ENCODE results near the gene MOG.
"Not testable (repeated sequence)": the region's sequence is repeated elsewhere in the genome, so short reads cannot be mapped to it uniquely, and the experiment has no call there.

Gene MOG

GRCh38 chr6:29653452-29654038 is 3.3 kb upstream of the MOG start:
- TF ChIP-seq ZNF274 (IDR thresholded peaks at IDR 0.05; ENCODE audit: low read depth, low read length): no peak
- H3K4me3 ChIP-seq (ENCODE audit: low read length): no peak overlapping the region

DNA sequence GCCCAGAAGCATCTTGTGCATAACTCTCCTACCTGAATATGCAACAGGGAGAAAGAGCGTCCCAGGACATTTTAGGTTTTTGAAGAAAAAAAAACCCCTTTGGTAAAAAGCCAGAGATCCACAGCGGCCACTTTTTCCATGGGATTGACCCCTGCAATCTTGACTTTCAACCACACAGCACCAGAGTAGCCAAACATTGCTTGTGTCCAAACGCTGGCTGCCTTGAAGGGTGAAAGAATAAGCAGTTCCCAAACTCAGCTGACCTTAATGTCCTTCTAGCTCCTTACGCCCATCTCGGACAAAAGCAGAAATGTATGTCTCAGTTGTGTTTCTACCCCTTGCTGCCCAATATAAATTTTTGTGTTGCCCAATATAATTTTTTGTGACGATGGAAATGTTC is 1.2 kb upstream of the MOG start:
- no peak for TF ChIP-seq ZNF274 (IDR thresholded peaks at IDR 0.05; ENCODE audit: low read depth, low read length)
- H3K4me3 ChIP-seq (ENCODE audit: low read length): no peak overlapping the region

DNA sequence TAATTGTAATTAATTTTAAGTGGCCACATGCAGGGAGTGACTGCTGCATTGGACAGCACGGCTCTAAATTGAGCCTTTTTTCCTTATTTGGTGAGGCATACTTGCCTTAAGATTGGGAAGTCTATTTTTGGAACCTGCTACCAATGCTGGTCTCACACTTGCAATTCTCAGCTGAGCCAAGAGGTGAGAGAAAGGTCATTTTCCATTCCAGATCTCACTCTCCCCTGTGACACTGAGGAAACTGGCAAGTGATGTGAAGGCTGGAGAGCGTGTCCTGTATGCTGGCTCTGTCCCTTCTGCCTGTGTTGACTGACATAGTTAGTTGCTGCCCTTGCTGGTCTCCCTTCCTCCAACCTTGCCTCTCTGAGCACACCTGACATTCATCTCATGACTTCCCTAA is 735 bp upstream of the MOG start:
- H3K4me3 ChIP-seq (ENCODE audit: low read length): no peak overlapping the region
- no peak for TF ChIP-seq ZNF274 (IDR thresholded peaks at IDR 0.05; ENCODE audit: low read depth, low read length)

DNA sequence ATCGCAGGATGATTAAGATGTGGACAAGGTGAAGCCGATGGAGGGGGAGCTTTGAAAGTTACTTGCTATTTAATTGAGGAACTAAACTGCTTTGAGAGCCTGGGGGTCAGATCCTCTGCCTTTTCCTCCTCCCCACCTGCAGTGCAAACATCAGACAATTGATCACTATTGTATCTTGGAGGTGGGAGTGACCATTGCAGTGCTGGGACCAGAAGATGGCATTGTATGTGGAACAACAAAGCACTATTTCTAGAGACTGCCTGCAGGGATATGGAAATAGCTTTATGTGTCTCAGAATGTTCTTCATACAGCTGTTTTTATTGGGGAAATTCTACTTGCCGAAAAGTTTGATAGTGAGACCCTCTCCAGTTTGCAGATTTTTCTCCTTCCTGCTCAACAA is 4.2 kb downstream of the MOG start:
- TF ChIP-seq ZNF274 (IDR thresholded peaks at IDR 0.05; ENCODE audit: low read depth, low read length): no peak
- H3K4me3 ChIP-seq (ENCODE audit: low read length): no peak overlapping the region

DNA sequence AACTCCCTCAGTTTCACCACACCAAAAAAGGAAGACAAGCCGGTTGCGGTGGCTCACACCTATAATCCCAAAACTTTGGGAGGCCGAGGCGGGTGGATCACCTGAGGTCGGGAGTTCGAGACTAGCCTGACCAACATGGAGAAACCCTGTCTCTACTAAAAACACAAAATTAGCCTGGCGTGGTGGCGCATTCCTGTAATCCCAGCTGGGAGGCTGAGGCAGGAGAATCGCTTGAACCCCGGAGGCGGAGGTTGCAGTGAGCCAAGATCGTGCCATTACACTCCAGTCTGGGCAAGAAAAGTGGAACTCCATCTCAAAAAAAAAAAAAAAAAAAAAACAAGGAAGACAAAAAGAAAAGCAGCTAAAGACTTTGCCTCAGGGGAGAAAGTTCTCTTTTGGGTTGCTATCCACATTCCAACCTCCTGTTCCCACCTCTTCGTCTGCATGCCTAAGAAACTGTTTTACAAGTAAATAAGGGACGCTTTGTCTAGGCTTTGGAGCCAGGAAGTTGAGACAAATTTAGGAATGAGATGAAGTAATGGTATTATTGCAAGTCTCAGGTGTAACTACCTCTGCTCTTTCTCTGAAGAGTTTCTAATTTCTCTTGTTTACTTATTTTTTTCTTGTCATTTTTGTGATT is 4.7 kb downstream of the MOG start:
- H3K4me3 ChIP-seq (ENCODE audit: low read length): not testable (repeated sequence)

DNA sequence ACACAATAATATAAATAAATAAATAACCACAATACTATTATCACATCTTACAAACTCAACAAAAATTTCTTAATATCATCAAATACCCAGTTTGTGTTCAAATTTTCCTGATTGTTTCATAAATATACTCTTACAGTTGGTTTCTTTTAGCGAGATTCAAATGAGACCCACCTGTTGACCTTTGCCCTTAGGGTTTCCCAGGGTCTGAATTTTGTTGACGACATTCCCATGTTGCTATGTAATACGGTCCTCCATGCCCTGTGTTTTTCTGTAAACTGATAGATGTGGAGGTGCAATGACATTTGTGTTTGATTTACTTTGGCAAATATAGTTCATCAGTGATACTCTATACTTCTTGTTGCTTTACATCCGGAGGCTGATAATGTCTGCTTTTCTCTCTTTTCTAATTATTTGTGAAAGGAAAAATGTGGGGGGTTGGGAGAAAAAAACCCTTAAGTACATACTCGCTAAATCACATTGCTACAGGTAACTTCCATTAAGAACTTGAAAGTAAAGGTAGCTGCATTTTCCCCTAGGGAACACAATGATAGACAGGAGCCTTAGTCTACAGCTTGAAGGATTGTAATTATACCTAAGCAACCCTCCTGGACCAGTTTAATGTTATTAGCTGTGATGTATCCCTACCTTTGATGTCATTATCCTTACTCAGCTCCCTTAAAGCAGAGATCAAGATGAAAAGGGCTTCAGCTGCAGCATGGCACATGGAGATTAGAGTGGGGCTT is 6.6 kb downstream of the MOG start:
- no peak for TF ChIP-seq ZNF274 (IDR thresholded peaks at IDR 0.05; ENCODE audit: low read depth, low read length)
- H3K4me3 ChIP-seq (ENCODE audit: low read length): no peak overlapping the region

DNA sequence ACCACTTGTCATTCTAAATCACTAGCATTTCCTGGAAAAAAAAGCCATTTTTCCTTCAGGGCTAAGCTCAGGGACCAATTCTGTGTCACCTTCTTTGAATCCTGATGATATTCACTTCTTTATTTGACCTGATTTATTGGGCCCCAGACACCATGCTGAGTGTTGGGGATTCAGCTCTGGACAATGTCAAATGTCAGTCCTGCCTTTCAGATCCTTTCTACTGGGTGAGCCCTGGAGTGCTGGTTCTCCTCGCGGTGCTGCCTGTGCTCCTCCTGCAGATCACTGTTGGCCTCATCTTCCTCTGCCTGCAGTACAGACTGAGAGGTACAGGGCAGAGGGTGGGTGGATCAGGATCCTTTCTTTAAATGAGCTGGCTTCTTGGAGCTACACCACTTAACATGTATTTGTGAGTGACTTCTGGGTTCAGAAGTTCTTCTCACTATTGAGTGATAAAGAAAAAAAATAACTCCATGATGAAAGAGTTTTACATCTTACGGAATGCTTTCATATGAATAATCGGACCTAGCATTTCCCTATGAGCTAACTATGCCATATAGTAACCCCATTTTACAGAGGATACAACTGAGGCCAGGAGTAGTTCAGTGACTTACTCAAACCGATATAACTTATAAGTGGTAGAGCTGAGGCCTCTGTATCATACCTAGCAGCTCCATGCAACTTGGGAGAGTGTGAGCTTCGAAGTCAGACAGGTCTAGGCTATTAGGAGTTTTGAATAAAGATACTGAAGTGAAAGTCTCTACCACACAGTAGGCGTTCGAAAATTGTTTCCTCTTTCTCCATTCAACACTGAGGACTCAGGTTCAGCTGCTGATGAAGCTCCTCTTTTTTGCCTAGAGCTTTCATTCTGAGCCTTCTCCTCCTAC is 9.3 kb downstream of the MOG start:
- no peak overlapping the region for H3K4me3 ChIP-seq (ENCODE audit: low read length)
- no peak for TF ChIP-seq ZNF274 (IDR thresholded peaks at IDR 0.05; ENCODE audit: low read depth, low read length)

- H3K4me3 ChIP-seq (ENCODE audit: low read length): no peak overlapping the region
- no peak for TF ChIP-seq ZNF274 (IDR thresholded peaks at IDR 0.05; ENCODE audit: low read depth, low read length)
These were observed 9.9 kb downstream of the MOG start for GRCh38 chr6:29666826-29667130.

DNA sequence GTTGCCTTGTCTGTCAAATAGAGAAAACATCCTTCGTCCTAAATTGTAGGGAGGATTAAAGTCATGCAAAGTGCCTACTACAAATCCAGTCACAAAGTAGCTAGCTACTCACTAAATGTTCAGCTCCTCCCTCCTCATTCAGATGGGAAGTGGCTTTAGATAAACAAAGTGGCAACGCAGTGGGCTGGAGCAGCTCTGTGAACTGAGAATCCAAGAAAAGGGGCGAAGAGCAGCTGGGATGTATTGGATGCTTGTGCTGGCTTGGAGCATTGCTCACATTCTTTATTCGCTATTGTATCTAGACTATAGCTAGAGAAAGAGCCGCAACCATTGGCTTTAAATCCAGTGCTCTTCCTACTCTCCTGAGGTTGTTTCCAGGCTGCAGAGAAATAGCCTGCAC is 10.3 kb downstream of the MOG start:
- TF ChIP-seq ZNF274 (IDR thresholded peaks at IDR 0.05; ENCODE audit: low read depth, low read length): no peak
- H3K4me3 ChIP-seq (ENCODE audit: low read length): no peak overlapping the region

- no peak for TF ChIP-seq ZNF274 (IDR thresholded peaks at IDR 0.05; ENCODE audit: low read depth, low read length)
- no peak overlapping the region for H3K4me3 ChIP-seq (ENCODE audit: low read length)
These were observed 14.1 kb downstream of the MOG start for GRCh38 chr6:29671026-29671425.

- H3K4me3 ChIP-seq (ENCODE audit: low read length): not testable (repeated sequence)
These were observed 15.2 kb downstream of the MOG start for GRCh38 chr6:29672116-29672515.

- no peak overlapping the region for H3K4me3 ChIP-seq (ENCODE audit: low read length)
- no peak for TF ChIP-seq ZNF274 (IDR thresholded peaks at IDR 0.05; ENCODE audit: low read depth, low read length)
These were observed 16.3 kb downstream of the MOG start for GRCh38 chr6:29673161-29673560.

- TF ChIP-seq ZNF274 (IDR thresholded peaks at IDR 0.05; ENCODE audit: low read depth, low read length): no peak
- H3K4me3 ChIP-seq (ENCODE audit: low read length): no peak overlapping the region
These were observed 17.1 kb downstream of the MOG start for GRCh38 chr6:29674008-29674407.

DNA sequence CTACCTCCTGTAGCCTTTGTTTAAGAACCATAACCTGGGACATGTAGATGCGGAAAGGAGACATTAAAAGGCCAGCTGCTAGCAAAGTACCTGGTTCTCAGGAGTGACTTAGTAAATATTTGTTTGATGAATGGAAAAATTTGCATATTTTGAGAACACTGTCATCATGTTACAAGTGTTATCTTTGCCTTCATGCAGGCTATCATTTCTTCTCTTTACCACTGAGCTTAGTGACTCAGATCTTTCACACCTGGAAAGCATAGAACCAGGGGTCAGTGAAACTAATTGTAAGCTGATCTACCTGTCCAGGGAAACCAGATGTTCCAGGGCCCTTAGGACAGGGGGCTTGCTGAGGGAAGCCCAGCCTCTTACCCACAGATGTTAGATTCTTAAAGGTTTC is 18.7 kb downstream of the MOG start:
- no peak for TF ChIP-seq ZNF274 (IDR thresholded peaks at IDR 0.05; ENCODE audit: low read depth, low read length)
- no peak overlapping the region for H3K4me3 ChIP-seq (ENCODE audit: low read length)
